H1 (cell line): ENCODE data around the gene CELA2A. TPM values are rescaled to one million over a fixed set of nuclear protein-coding genes. Genes with fewer than 3 reads are reported as not detected.

ENCODE experiments used
- BACH1 ChIP-seq: IDR thresholded peaks from 2 replicates; pipeline ENCODE4 v1.6.1; 2012; ENCODE audit warnings: low read length, improper control_type of control experiment
- BRCA1 ChIP-seq: IDR thresholded peaks from 2 replicates; pipeline ENCODE4 v1.6.1; 2012; ENCODE audit warnings: low read depth, low read length, improper control_type of control experiment
- EP300 ChIP-seq, 2 experiments: IDR thresholded peaks; 1 replicate in 1 of 2; 2 replicates in 1 of 2; pipeline ENCODE4 v1.6.1; 2011 to 2012; ENCODE audit warnings: low read depth in 2 of 2, low read length in 2 of 2, mild to moderate bottlenecking in 2 of 2, borderline replicate concordance in 1 of 2, inconsistent platforms in 1 of 2, moderate library complexity in 1 of 2
- GABPA ChIP-seq: IDR thresholded peaks from 2 replicates; pipeline ENCODE4 v1.6.1; 2011; ENCODE audit warnings: mild to moderate bottlenecking, low read length, moderate library complexity, borderline replicate concordance; ENCODE audit not compliant: insufficient read depth
- MAX ChIP-seq: IDR thresholded peaks from 2 replicates; pipeline ENCODE4 v1.6.1; 2012; ENCODE audit warnings: inconsistent platforms
- POLR2AphosphoS5 ChIP-seq: IDR thresholded peaks from 2 replicates; pipeline ENCODE4 v1.6.1; 2011; ENCODE audit warnings: low read depth, low read length
- polyA plus RNA-seq, 7 experiments: library from polyadenylated mRNA; depleted of rRNA in 3 of 7; stranded (reverse) in 5 of 7; unstranded in 2 of 7; fragments of >200 nt in 5 of 7; fragments of 200-250 nt in 2 of 7; gene quantifications; 1 replicate in 5 of 7; 2 replicates in 1 of 7; 4 replicates in 1 of 7; pipeline versions ENCODE4 v1.2.1 to v1.2.3, GENCODE V29; 2011 to 2013; ENCODE audit warnings: missing spikeins in 2 of 7, mixed read lengths in 2 of 7
- total RNA-seq: library from RNA; stranded (reverse); fragmentation: NEBNext Ultra II Directional; extraction: Animal tissue kit (Norgen Biotek cat#: 25700); gene quantifications from 2 replicates; pipeline ENCODE4 v1.2.1, GENCODE V29; 2021

The CELA2A gene
- total and polyA plus RNA-seq, 2 of the 8 experiments (the other 6 are each of a cell fraction or from before 2014, with no cell fraction given), result not detected

- no peak for TF ChIP-seq BACH1
- TF ChIP-seq BRCA1, result no peak
- no peak for TF ChIP-seq POLR2AphosphoS5
- TF ChIP-seq EP300 (IDR thresholded peaks at IDR 0.05; ENCODE audit: borderline replicate concordance in 1 of 2, low read depth in 2 of 2, low read length in 2 of 2), result no peak
- no peak for TF ChIP-seq MAX
- no peak for TF ChIP-seq GABPA
Measured at GRCh38 chr1:15506831-15507230, 50.3 kb downstream of the CELA2A start (continued).
